Mononuclear cell (primary cell): Measurements from ENCODE around the gene MEGF9. TPM values are rescaled to one million over a fixed set of nuclear protein-coding genes. Genes with fewer than 3 reads are reported as not detected.
A peak's percentile ranks its signal among the peaks of the same experiment; 100 is the strongest.

Experiments
- H3K27me3 ChIP-seq: 2 replicates; pipeline ENCODE4 v1.6.0; 2011; ENCODE audit warnings: low read length, control low read depth; ENCODE audit not compliant: insufficient read depth
- H3K4me1 ChIP-seq: 2 replicates; pipeline ENCODE4 v1.5.1; 2011; ENCODE audit warnings: mild to moderate bottlenecking, low read length, control low read depth; ENCODE audit not compliant: insufficient read depth
- H3K4me3 ChIP-seq: 2 replicates; pipeline ENCODE4 v1.5.1; 2011; ENCODE audit warnings: mild to moderate bottlenecking, low read length, moderate library complexity
- H3K9me3 ChIP-seq: 2 replicates; pipeline ENCODE4 v1.5.1; 2011; ENCODE audit warnings: low read depth, mild to moderate bottlenecking, control low read depth, low read length
- total RNA-seq: library from RNA; depleted of rRNA; stranded (reverse); fragments of >200 nt; gene quantifications from one replicate; pipeline ENCODE4 v1.2.3, GENCODE V29; 2012

The MEGF9 gene
- total RNA-seq, 1 donor, result 13.4 TPM

DNA sequence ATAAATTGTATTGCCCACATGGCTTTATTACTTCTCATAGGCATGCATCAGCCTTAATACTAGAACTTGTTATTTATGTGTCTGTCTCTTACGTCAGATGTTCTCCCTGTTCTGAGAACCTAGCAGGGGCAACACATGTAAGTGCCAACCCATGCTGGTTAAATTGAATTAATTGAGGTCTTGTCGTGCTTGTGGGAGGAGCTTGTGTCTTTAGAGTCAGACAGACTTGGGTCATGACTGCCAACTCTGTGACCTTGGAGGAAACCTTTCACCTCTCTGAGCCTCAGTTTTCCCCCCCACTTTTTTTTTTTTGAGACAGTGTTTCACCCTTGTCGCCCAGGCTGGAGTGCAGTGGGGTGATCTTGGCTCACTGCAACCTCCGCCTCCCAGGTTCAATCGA, 2.2 kb upstream of the MEGF9 start:
- H3K4me1 ChIP-seq, result peaks cover 37% of the 10 kb centered on the region
- no peaks in the 10 kb centered on the region for H3K9me3 ChIP-seq
- no peak overlapping the region for H3K4me3 ChIP-seq
- no peaks in the 10 kb centered on the region for H3K27me3 ChIP-seq

DNA sequence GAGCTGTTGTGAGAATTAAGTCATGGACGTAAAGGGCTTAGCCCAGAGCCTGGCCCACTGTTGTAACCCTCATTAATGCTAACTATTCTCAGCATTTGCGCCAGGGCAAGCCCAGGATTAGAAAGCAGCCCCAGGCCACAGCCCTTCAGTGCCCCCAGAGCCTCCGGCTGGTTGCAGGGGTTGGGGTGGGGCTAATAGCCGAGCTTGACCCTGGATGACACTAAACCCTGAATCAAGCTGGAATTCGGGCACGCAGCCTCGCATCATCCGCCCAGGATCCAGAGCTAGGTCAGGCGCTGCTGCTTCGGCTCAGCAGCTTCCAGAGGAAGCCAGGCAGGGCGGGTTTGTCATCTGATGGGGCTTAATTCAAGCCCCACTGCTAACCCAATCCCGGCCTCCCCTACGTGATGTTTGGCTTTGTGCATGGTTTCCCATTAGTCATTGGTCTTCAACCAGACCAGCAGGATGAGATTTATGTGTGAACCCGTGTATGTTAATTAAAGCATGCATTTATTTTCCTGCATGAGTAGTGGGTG, 1.2 kb upstream of the MEGF9 start:
- no peaks in the 10 kb centered on the region for H3K27me3 ChIP-seq
- peaks cover 43% of the 10 kb centered on the region for H3K4me1 ChIP-seq
- H3K9me3 ChIP-seq, result no peaks in the 10 kb centered on the region
- peak overlapping the region; percentile 84 for H3K4me3 ChIP-seq

DNA sequence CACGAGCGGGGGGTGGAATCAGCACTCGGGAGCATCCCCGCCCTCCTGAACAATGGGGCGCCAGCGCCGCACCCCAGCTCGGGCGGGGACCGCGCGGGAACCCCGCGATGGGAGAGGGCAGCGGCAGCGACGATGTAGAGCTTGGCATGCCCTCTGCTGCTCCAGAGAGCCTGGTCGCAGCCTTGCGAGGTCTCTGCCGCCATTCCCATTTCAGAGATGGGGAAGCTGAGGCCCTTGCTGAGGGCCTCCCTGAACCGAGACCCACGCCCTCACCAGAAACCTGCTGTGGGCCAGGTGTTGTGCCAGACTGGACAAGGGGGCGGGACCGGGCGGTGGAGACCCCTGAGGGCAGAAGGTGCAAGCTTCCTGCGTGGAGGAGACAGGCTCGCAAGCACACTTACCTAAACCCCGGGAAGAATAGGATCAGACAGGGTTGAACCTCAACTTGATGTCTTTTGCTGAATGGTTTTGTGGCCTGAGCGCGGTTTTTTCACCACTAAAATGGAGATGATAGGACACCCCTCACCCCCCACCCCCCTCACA, 647 bp upstream of the MEGF9 start:
- H3K4me3 ChIP-seq, result peak overlapping the region; percentile 84
- H3K9me3 ChIP-seq, result no peaks in the 10 kb centered on the region

DNA sequence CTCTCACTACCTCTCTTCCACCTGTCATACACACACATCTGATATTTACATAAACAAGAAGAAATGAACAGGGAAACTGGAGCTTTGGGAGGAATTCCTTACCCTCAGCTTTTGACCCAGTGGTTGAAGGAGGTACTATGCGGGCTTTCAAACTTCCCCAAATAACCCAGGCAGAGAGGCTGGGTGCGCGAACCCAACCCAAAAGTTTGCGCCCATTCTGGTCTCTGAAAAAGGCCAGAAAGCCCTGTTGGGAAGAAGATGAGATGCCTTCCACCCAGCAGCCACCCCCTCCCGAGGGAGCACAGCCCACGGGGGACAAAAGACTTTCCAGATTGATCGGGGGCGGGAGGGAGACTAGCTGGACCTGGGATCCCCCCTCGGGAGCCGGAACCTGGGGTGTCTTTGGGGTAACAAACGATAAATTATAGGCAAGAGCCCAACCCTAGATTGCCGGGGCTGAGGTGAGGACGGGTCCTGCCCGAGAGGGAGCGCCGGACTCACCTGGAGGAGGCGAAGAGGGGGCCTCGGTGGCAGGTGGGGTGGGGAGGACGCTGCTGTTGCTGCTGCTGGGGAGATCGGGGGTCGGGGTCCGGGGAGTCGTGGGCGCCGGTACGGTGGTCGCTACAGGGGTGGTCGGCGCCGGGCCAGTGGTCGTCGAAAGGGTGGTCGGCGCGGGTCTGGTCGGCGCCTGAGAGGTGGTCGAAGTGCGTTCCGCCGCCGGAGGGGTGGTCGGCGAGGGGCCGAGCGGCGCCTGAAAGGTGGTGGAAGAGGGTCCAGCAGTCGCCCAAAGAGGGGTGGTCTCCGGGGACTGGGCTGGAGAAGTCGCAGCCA, 798 bp downstream of the MEGF9 start:
- Histone ChIP-seq H3K4me3 (peak overlapping the region; percentile 84), H3K4me1 (peaks cover 63% of the 10 kb centered on the region), H3K27me3 (no peaks in the 10 kb centered on the region), H3K9me3 (no peaks in the 10 kb centered on the region)

More for the DNA sequence above, 647 bp upstream of the MEGF9 start:
- Histone ChIP-seq H3K27me3 (no peaks in the 10 kb centered on the region), H3K4me1 (peaks cover 48% of the 10 kb centered on the region)

- H3K4me1 ChIP-seq, result peaks cover 70% of the 10 kb centered on the region
- H3K9me3 ChIP-seq, result no peaks in the 10 kb centered on the region
- H3K4me3 ChIP-seq, result peak overlapping the region; percentile 84
- H3K27me3 ChIP-seq, result no peaks in the 10 kb centered on the region
Measured at GRCh38 chr9:120712539-120713031, 1.7 kb downstream of the MEGF9 start.

- H3K27me3 ChIP-seq, result no peaks in the 10 kb centered on the region
- H3K4me1 ChIP-seq, result peaks cover 75% of the 10 kb centered on the region
- H3K4me3 ChIP-seq, result peak overlapping the region; percentile 84
- no peaks in the 10 kb centered on the region for H3K9me3 ChIP-seq
Measured at GRCh38 chr9:120711841-120712538, 2.3 kb downstream of the MEGF9 start.

GRCh38 chr9:120711354-120711753, 2.9 kb downstream of the MEGF9 start:
- Histone ChIP-seq H3K4me1 (peaks cover 79% of the 10 kb centered on the region), H3K4me3 (peak overlapping the region; percentile 84), H3K27me3 (no peaks in the 10 kb centered on the region), H3K9me3 (no peaks in the 10 kb centered on the region)

GRCh38 chr9:120710110-120710981, 3.9 kb downstream of the MEGF9 start:
- Histone ChIP-seq H3K4me1 (peaks cover 73% of the 10 kb centered on the region), H3K4me3 (peak overlapping the region; percentile 84)

DNA sequence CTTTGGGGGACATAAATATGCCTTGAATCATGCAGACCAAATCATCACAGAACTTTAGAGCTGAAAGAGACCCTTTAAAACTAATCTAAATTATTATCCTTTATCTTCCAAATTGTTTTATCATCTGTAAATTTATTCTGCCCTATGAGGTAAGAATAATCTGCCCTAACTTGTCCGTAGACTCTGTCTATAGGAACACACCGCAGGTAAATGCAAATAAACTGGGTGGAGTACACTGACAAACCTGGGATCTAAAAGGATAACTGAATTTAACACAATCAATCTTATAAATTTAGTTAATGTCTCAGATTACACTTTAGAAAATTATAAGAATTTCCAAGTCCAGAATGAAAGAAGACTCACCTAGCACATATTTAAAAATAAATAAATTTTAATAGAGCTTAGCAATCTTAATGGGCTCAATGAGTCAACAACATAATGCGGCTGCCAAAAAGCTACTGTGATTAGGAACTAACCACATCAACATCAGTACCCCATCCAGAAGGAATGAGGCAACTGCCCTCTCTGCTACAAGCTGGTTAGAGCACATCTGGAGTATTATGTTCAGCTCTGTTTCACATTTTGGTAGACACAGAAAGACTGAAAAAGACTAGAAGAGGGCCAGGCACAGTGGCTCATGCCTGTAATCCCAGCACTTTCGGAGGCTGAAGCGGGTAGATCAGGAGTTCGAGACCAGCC, 5.6 kb downstream of the MEGF9 start:
- H3K4me1 ChIP-seq, result peaks cover 66% of the 10 kb centered on the region
- H3K4me3 ChIP-seq, result no peak overlapping the region
- no peaks in the 10 kb centered on the region for H3K27me3 ChIP-seq
- no peaks in the 10 kb centered on the region for H3K9me3 ChIP-seq

More at GRCh38 chr9:120710110-120710981, 3.9 kb downstream of the MEGF9 start:
- H3K9me3 ChIP-seq, result no peaks in the 10 kb centered on the region
- H3K27me3 ChIP-seq, result no peaks in the 10 kb centered on the region

GRCh38 chr9:120707170-120707569, 7.1 kb downstream of the MEGF9 start:
- H3K4me3 ChIP-seq, result no peak overlapping the region
- H3K27me3 ChIP-seq, result no peaks in the 10 kb centered on the region
- peaks cover 55% of the 10 kb centered on the region for H3K4me1 ChIP-seq
- H3K9me3 ChIP-seq, result no peaks in the 10 kb centered on the region

GRCh38 chr9:120705174-120705573, 9.1 kb downstream of the MEGF9 start:
- H3K9me3 ChIP-seq, result no peaks in the 10 kb centered on the region
- peaks cover 39% of the 10 kb centered on the region for H3K4me1 ChIP-seq
- H3K4me3 ChIP-seq, result no peak overlapping the region
- no peaks in the 10 kb centered on the region for H3K27me3 ChIP-seq

DNA sequence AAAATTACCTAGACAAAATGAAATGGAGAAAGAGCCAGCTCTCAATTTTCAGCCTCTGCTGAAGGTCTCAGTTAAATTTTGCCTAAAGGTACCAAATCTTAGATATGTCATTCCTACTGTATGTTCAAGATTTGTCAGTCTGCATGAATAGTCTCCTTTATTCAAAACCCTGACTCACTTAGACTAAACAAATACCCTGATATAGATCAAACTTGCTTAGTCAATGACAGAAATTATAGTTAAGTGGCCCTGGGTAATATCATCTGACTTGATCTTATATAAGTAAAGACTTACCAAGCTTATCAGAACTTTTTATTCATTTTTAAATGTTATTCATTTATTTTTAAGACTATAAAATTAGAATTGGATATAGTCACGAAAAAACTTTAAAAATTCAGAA, 12.2 kb downstream of the MEGF9 start:
- Histone ChIP-seq H3K9me3 (no peaks in the 10 kb centered on the region), H3K27me3 (no peaks in the 10 kb centered on the region), H3K4me3 (no peak overlapping the region), H3K4me1 (peaks cover 27% of the 10 kb centered on the region)

GRCh38 chr9:120701248-120701647, 13.0 kb downstream of the MEGF9 start:
- H3K9me3 ChIP-seq, result no peaks in the 10 kb centered on the region
- H3K4me1 ChIP-seq, result peaks cover 22% of the 10 kb centered on the region
- H3K4me3 ChIP-seq, result no peak overlapping the region
- no peaks in the 10 kb centered on the region for H3K27me3 ChIP-seq

DNA sequence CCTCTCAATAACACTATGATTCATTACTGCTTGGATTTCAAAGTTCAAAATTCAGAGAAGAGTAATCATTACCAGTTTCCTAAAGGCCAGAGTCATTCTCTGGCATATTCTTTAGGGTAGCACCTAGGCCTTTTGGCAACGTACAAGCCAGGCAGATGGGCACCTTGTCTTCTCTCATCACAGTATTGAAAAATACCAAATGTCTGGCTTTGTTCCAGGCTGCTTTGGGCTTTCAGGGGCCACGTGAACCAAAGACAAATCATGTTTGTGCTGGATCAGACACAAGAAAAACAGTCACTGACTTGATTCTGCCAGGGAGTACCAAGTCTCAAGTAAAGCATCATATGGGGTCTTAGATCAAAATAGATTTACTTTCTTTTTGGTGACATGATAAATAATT, 15.5 kb downstream of the MEGF9 start:
- H3K4me3 ChIP-seq, result no peak overlapping the region
- H3K4me1 ChIP-seq, result peaks cover 42% of the 10 kb centered on the region
- H3K9me3 ChIP-seq, result no peaks in the 10 kb centered on the region
- H3K27me3 ChIP-seq, result no peaks in the 10 kb centered on the region
